Measurements from ENCODE around the gene PAK4. TPM values are rescaled to one million over a fixed set of nuclear protein-coding genes. Genes with fewer than 3 reads are reported as not detected.

The PAK4 gene
- total RNA-seq, 1 experiment from 2014 or later = 90.1 TPM

DNA sequence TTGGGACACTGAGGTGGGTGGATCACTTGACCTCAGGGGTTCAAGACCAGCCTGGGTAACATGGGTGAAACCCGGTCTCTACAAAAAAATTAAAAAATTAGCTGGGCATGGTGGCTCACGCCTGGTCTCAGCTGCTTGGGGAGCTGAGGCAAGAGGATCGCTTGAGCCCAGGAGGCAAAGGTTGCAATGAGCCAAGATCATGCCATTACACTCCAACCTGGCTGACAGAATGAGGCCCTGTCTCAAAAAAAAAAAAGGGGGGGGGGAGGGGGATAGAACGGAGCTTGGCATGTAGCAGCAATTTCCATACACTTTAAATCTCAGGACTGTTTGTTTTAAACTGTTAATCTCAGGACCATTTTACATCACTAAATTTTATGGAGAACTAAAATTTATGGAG is 39.2 kb upstream of the PAK4 start:
- no TSS peak for BruUV-seq (replicated peaks)
- no peak for TF ChIP-seq POLR2AphosphoS5 (IDR thresholded peaks at IDR 0.05; ENCODE audit: low read depth, low read length)
- no peak for TF ChIP-seq SP1 (IDR thresholded peaks at IDR 0.05; ENCODE audit: low read depth)
- TF ChIP-seq RAD21 (IDR thresholded peaks at IDR 0.05; ENCODE audit: low read depth) = no peak
- no peak for TF ChIP-seq REST (IDR thresholded peaks at IDR 0.05; ENCODE audit: low read depth)
- TF ChIP-seq ELF1 (IDR thresholded peaks at IDR 0.05; ENCODE audit: borderline replicate concordance, low read depth) = no peak
- TF ChIP-seq CTCF (IDR thresholded peaks at IDR 0.05 in 2 of 3, conservative IDR thresholded peaks at IDR 0.05 in 1 of 3; ENCODE audit: borderline replicate concordance in 1 of 3, insufficient read depth in 1 of 3, low read depth in 2 of 3, low read length in 2 of 3) = no peak
- TF ChIP-seq TCF7L2 (IDR thresholded peaks at IDR 0.05; ENCODE audit: borderline replicate concordance, extremely low read depth, insufficient read depth, insufficient read length) = no peak
- no peak for TF ChIP-seq EZH2 (IDR thresholded peaks at IDR 0.05)
- TF ChIP-seq FOSL1 (IDR thresholded peaks at IDR 0.05; ENCODE audit: low read depth) = no peak
- TF ChIP-seq ZBTB33 (IDR thresholded peaks at IDR 0.05; ENCODE audit: extremely low read depth, insufficient replicate concordance, low read length) = no peak
- Histone ChIP-seq H3K4me2 (ENCODE audit: low read length) (no peak overlapping the region), H3K9ac (ENCODE audit: low read length) (no peak overlapping the region), H3K27ac (ENCODE audit: low read depth, low read length) (no peak overlapping the region), H3K36me3 (ENCODE audit: control insufficient read depth in 1 of 2, insufficient read depth in 2 of 2, low read length in 2 of 2) (no peaks in the 10 kb centered on the region), H3K9me2 (ENCODE audit: insufficient read depth) (no peaks in the 10 kb centered on the region), H3K4me1 (ENCODE audit: control insufficient read depth in 1 of 2, insufficient read depth in 2 of 2, low read length in 2 of 2) (peaks cover 10 to 30% of the 10 kb centered on the region in 2 experiments; a peak in 3 of 4 replicates), H3K9me3 (ENCODE audit: control insufficient read depth in 1 of 2, insufficient read depth in 1 of 2, low read depth in 1 of 2, low read length in 2 of 2) (no peaks in the 10 kb centered on the region), H3K4me3 (replicated peaks in 1 of 2; ENCODE audit: low read depth in 1 of 2, low read length in 2 of 2) (no peak overlapping the region), H3K79me2 (ENCODE audit: insufficient read depth, low read length) (peaks cover 10% of the 10 kb centered on the region; the same call in 1 of the 2 replicates), H2AFZ (ENCODE audit: low read depth, low read length, poor library complexity, severe bottlenecking) (no peak overlapping the region), H3K27me3 (ENCODE audit: insufficient read depth, low read length) (no peaks in the 10 kb centered on the region), H4K20me1 (ENCODE audit: insufficient read depth) (no peaks in the 10 kb centered on the region)
- ChIA-PET CTCF (no interaction called here), RAD21 (ENCODE audit: low non-redundant PET in 1 of 2, low total read pairs in 2 of 2, uncharacterized antibody in 2 of 2, unreplicated experiment in 2 of 2) (interaction anchor here in 1 of 2 experiments (0.6 kb wide), 1 partner anchor 248 kb away, joined by 3 read pairs; no protein-coding TSS in a partner anchor), POLR2A (interaction anchor here (0.9 kb wide), 1 partner anchor 13 kb away, joined by 7 read pairs; no protein-coding TSS in a partner anchor)
- intact Hi-C loops (cut with micrococcal nuclease) = no loop called here
- DNase-seq (ENCODE audit: low read depth, low spot score) (no peak), ATAC-seq (no peak)
